HG03175 (cell line): ENCODE data around the gene STK11IP.

Source experiments
- ATAC-seq: cut with Tn5 transposase; IDR thresholded peaks from one replicate; pipeline ENCODE4 v1.9.1; 2021; ENCODE audit warnings: mild to moderate bottlenecking, moderate library complexity; ENCODE audit not compliant: unreplicated experiment

The STK11IP gene

GRCh38 chr2:219597552-219598307, at the start of gene STK11IP:
Gene STK11IP (plus strand): TSS chr2:219597857. CDS start chr2:219598120, 263 bp downstream.
- ATAC-seq: peak; percentile 92

- no peak for ATAC-seq
Observed at GRCh38 chr2:219548990-219549389, 48.7 kb upstream of the STK11IP start.

GRCh38 chr2:219549619-219550018, 48.0 kb upstream of the STK11IP start:
- no peak for ATAC-seq

- peak; percentile 15 for ATAC-seq
Observed at GRCh38 chr2:219551441-219552381, 45.9 kb upstream of the STK11IP start.

GRCh38 chr2:219552382-219553167, 45.1 kb upstream of the STK11IP start:
- peak; percentile 87 for ATAC-seq

GRCh38 chr2:219553168-219553417, 44.6 kb upstream of the STK11IP start:
- ATAC-seq: no peak

GRCh38 chr2:219553463-219553963, 44.1 kb upstream of the STK11IP start:
- no peak for ATAC-seq

- ATAC-seq: no peak
Observed at GRCh38 chr2:219554350-219554749, 43.3 kb upstream of the STK11IP start.

GRCh38 chr2:219555956-219556355, 41.7 kb upstream of the STK11IP start:
- no peak for ATAC-seq

- ATAC-seq: no peak
Observed at GRCh38 chr2:219556413-219556812, 41.2 kb upstream of the STK11IP start.

GRCh38 chr2:219557320-219557719, 40.3 kb upstream of the STK11IP start:
- ATAC-seq: no peak

- no peak for ATAC-seq
Observed at GRCh38 chr2:219557791-219558785, 39.6 kb upstream of the STK11IP start.

GRCh38 chr2:219559156-219559915, 38.3 kb upstream of the STK11IP start:
- no peak for ATAC-seq

GRCh38 chr2:219560037-219560892, 37.4 kb upstream of the STK11IP start:
- no peak for ATAC-seq

- no peak for ATAC-seq
Observed at GRCh38 chr2:219560893-219561178, 36.8 kb upstream of the STK11IP start.

GRCh38 chr2:219561179-219562048, 36.2 kb upstream of the STK11IP start:
- no peak for ATAC-seq
